Endothelial cell of hepatic sinusoid (primary cell): ENCODE results near the gene PHOSPHO1.

Source experiments
- in situ Hi-C: cut with HindIII; loops from 2 replicates; pipeline ENCODE4 v1.10.0; 2017; ENCODE audit warnings: low sequenced_read_pairs

PHOSPHO1 gene

GRCh38 chr17:49244839-49245238 lies 14.3 kb upstream of the PHOSPHO1 start:
- in situ Hi-C loops, result no loop called here

DNA sequence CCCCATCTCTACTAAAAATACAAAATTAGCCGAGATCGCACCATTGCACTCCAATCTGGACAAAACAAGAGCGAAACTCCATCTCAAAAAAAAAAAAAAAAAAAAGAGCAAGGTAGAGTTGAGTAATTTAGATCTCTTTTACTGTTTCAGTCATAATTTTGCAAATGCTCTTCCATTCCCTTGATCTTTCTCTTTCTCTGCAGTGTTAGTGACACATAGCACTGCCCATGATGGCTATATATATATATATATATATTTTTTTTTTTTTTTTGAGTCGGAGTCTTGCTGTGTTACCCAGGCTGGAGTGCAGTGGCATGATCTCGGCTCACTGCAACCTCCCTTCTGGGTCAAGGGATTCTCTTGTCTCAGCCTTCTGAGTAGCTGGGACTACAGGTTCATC lies 12.2 kb upstream of the PHOSPHO1 start:
- in situ Hi-C loops, result no loop called here

DNA sequence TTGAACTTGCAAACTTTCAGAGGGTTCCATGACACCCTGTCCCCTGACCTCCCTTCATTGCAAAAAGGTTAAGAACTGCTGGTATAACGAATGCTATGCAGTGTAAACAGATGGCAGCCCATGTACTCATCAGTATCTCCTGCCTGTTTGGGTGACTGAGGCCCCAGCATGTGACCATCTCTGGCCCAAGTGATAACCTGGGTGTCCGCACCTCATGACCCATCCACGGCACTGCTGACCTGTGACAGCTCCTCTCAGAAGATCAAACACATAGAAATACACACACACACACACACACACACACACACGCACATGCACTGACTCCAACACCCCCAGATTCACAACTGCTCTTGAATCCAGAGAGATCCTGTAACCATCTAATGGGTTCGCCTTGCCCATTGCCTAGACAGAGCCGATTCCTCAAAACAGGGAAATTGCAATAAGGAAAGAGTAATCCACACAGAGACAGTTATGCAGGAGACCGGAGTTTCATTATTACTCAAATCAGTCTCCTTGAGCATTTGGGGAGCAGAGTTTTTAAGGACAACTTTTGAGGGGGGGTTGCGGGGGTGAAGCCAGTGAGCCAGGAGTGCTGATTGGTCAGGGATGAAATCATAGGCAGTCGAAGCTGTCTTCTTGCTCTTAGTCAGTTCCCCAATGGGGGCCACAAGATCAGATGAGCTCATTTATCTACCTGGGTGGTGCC lies 11.3 kb upstream of the PHOSPHO1 start:
- in situ Hi-C loops, result no loop called here

DNA sequence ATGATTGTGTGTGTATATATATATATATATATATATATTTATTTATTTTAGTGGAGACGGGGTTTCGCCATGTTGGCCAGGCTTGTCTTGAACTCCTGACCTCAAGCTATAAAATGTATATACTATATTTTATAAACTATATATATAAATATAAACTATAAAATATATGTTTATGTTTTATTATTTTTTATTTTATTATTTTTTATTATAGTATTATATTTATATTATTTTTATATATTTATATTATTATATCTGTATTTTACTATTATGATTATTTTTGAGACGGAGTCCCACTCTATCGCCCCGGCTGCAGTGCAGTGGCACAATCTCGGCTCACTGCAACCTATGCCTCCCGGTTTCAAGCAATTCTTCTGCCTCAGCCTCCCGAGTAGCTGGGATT lies 10.5 kb upstream of the PHOSPHO1 start:
- in situ Hi-C loops, result no loop called here

DNA sequence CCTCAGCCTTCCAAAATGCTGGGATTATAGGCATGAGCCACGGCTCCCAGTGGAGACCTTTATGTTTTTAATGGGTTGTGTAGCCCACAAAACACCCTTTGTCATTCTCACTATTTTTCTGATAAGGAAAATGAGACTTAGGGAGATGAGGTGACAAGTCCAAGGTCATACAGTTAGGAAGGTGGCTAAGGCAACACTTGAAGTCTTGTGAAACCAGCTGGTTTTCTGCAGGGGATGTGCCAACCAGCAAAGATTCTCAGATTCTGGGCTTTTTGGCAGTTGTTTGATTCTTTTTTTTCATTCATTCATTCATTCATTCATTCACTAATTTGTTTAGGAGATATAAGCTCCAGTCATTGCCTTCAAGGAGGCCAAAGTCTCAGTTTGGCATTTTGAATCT lies 10.0 kb upstream of the PHOSPHO1 start:
- in situ Hi-C loops, result no loop called here

DNA sequence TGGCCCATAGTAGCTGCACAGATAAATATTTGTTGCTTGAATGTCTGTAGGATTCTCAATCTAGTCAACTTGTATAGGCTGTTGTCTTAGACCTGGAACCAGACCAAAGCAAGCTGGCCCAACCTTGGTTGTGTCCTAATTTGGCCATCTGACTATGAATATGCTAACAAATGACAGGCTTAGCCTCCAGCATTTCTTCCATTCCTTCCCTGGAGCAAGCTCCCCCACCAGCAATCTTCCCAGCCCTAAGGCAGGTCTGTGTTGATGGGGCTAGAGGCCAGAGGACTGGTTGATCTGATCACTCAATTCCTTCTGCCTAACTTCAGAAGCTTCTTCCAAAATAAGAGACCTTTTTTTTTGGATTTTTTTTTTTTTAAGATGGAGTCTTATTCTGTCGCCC lies 9.4 kb upstream of the PHOSPHO1 start:
- in situ Hi-C loops, result loop anchor here (5.0 kb wide), 1 partner anchor 47 kb away; no protein-coding TSS in a partner anchor

DNA sequence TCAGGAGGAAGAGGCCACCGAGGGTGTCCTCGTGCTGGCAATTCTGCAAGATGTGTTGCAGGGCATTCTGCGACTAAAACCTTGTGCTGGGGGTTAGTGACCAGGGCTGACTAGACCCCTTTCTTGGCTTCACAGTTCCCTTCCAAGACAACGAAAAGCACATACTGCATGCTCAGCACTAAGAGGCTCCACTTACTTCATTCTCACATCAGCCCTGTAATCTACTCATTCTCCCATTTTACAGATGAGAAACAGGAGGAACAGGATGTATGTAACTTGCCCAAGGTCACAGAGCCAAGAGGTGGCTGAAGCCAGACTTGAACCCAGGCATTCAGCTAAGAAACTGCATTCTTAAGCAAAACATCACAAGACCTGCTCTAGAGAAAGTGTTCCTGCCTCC lies 5.3 kb upstream of the PHOSPHO1 start:
- in situ Hi-C loops, result loop anchor here (5.0 kb wide), 1 partner anchor 51 kb away; no protein-coding TSS in a partner anchor

DNA sequence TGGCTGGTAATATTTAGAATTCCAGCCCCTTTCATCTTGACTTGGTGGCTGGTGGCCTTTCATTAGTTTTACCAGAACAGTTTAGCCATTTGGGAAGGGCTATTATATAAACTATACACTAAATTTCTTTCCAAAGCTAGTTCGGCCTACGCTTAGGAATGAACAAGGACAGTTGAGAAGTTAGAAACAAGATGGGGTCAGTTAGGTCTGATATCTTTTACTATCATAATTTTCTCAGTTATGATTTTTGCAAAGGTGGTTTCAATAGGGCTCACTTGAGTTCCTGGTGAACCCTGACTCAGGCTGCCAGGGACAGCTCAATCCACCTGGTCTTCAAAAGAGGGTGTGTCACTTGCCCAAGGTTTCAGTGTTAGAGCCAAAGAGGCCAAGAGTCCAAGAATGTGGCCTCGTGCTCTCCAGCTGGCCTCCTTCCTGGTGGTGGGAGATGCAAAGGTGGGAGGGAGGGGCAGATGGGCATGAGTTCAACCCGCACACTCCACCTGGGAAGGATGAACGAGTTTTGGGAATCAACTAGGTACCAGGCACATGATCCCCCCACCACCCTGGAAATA lies 4.0 kb upstream of the PHOSPHO1 start:
- in situ Hi-C loops, result loop anchor here (5.0 kb wide), 1 partner anchor 53 kb away; no protein-coding TSS in a partner anchor

GRCh38 chr17:49231563-49231894 lies 942 bp upstream of the PHOSPHO1 start:
- in situ Hi-C loops, result no loop called here

- in situ Hi-C loops, result loop anchor here (5.0 kb wide), 1 partner anchor 38 kb away; no protein-coding TSS in a partner anchor
These were observed 584 bp downstream of the PHOSPHO1 start for GRCh38 chr17:49229805-49230600.

DNA sequence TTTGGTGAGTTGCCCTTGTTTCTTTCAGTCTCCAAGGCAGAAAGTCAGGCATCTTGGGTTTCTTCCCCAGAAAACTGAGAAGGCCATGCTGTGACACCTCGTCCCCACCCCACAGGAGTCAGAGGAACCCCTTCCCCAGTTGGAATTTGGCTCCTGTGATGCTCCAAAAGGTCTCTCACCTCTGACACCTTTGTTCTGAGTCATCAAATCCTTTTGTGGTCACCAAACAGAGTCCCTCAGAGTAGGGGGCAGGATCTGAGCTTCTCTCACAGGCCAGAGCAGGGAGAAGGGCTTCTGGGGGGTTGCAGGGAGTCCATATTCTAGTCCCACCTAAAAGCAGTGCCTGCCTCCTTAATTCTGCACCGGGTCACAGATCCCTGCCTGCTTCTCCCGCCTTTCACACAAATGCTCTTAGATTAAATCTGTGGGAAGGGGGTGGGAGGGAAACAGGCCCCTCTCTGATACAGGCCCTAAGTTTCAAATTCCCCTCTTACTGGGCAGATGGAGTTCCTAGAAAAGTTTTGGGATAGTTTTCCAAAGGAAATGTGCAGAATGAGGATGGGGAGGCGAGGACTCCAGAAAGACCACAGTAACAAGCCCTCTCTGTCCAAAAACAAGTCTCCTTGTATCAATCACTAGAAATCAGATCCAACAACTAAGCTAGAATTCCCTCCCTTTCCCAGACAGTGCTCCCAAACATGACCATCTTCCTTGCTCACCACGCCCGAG lies 1.3 kb downstream of the PHOSPHO1 start:
- in situ Hi-C loops, result loop anchor here (5.0 kb wide), 1 partner anchor 37 kb away; no protein-coding TSS in a partner anchor

DNA sequence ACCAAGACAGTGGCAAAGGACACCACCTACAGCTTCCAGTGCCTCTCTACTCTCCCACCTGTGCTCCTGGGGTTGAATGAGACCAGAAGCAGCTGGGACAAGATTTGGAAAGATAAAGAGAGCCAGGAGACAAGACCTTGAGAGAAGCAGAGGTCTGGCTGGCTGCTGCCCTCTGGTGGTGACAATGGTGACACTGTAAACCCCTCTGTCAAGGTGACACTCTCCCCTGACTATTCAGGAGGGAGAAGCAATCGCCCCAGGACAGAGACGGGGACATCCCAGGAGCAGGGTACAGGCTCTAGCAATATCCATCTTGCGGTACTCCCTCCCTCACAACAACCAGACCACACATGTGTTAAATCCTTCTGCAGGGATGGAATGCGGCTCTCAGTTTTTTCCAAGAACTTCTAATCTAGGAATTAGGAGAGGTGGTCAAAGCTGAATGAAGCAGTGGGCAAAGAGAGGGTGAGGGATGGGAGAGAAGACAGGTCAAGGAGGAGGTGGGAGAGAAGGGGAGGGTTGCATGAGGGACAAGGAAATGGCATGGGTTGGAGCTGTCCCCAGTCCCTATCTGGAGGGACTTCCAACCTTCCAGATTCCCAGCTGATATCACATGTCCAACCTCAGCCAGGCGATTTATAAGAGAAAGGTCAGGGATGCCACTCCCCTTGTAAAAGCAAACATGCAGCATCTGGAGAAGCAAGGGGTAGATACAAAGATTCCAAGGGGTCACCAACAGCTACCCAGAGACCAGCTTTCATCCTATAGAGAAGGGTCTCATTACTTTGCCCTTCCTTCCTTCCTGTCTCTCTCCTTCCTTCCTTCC lies 2.9 kb downstream of the PHOSPHO1 start:
- in situ Hi-C loops, result loop anchor here (5.0 kb wide), 1 partner anchor 35 kb away; no protein-coding TSS in a partner anchor

DNA sequence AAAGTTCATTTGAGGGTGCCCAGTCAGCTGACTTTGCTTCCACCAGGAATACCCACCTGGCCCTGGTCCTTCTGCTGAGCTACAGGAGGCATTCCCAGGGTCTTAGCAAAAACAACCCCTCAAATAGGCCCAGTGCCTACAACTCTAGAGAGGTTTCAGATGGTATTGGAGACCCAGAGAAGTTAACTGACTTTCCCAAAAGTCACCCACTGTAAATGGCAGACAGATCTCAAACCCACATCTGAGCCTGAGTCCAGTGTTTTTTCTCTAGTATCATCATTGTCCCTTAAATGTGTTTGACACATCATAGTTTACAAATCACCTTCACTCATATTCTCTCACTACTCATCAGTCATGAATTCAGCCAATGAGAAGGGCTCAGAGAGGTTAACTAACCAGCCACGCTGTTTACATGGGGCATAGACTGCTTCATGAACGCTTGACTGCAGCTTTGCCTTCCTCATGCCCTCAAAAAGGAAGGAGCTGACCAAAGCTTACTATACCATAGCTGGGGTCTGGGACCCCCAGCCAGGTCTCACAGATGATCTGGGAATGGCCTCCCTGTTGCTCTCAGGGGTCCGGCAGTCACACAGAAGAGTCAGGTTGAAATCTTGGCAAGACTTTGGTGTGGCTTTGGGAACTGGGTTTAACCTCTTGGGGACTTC lies 3.7 kb downstream of the PHOSPHO1 start:
- in situ Hi-C loops, result loop anchor here (5.0 kb wide), 1 partner anchor 35 kb away; no protein-coding TSS in a partner anchor

- in situ Hi-C loops, result loop anchor here (5.0 kb wide), 1 partner anchor 33 kb away; no protein-coding TSS in a partner anchor
These were observed 4.9 kb downstream of the PHOSPHO1 start for GRCh38 chr17:49225554-49226236.

- in situ Hi-C loops, result loop anchor here (5.0 kb wide), 1 partner anchor 33 kb away; no protein-coding TSS in a partner anchor
These were observed 5.6 kb downstream of the PHOSPHO1 start for GRCh38 chr17:49224997-49225337.

- in situ Hi-C loops, result no loop called here
These were observed 6.2 kb downstream of the PHOSPHO1 start for GRCh38 chr17:49224198-49224996.

DNA sequence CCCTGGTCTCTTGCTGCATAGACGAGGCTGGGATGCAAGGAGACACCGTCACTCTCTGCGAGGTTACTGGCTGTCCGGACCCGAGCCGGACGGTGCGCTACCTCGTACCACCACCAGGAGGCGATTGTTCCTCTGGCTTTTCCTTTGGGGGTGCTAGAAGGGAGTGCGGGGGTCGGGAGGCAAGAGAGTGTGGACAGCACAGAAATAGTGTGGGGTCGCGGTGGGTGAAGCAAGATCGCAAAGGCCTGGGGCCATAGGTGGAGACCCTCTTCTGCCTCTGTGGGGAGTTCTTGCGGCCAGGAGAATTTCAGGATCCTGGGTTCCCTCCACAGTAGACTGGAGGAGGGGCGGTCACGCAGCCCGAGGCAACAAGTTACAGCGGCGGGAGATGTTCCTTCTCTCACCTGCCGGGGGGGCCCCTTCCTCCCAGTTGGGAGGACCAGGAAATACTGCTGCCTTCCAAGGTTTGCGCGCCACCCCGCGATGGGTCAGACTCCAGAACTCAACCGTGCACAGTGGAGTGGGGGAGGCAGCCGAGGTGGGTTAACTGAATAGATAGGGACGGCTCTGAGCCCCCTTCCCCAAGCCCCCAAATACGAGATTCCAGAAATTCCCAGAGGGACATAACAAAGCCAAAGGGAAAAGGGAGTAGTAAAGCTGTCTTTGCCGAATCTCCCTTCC lies 6.9 kb downstream of the PHOSPHO1 start:
- in situ Hi-C loops, result no loop called here

GRCh38 chr17:49223168-49223516 lies 7.4 kb downstream of the PHOSPHO1 start:
- in situ Hi-C loops, result no loop called here
